ENCODE results near the gene SPTBN1. TPM values are rescaled to one million over a fixed set of nuclear protein-coding genes. Genes with fewer than 3 reads are reported as not detected.

Gene SPTBN1
- total RNA-seq, 2 donors from 2014 or later = 415 to 524 TPM

DNA sequence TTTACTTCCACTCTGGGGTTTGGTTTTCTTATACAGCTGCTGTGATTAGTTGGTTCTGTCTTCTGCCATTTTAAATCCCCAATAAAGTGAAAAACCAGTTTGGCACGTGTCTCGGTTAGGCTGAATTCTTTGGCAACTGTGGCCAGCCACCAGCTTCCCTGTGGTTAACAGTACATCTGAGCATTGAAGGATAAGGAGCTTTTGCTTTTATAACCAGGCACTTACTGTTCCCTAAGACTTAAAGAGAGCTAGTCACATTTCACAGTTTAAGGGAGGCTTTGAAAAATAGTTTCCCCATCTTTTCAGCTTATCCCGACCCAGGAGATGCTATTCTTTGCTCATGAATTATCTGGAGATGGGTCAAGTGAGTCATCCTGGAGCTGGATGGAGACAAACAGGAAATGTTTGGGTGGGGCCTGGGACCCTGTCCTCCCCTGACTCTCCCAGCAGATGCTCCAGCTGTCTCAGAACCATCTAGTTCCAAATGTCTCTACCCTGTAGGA is 210.1 kb downstream of the SPTBN1 start:
- ATAC-seq (ENCODE audit: insufficient number of reproducible peaks, low FRiP score, low read depth) (no peak), DNase-seq (ENCODE audit: low spot score) (no peak)
- H3K4me3 ChIP-seq = no peak overlapping the region
- no peaks in the 10 kb centered on the region for H3K27me3 ChIP-seq (replicated peaks; ENCODE audit: insufficient read depth)
- H3K36me3 ChIP-seq = peaks cover 31% of the 10 kb centered on the region
- H3K9me3 ChIP-seq = no peaks in the 10 kb centered on the region
- H3K27ac ChIP-seq = peak overlapping the region; percentile 58 to 65
- peaks cover 14 to 36% of the 10 kb centered on the region in 2 donors for H3K4me1 ChIP-seq (ENCODE audit: control insufficient read depth in 1 of 2, low read depth in 2 of 2)
- no peak for TF ChIP-seq CTCF (IDR thresholded peaks at IDR 0.05)

DNA sequence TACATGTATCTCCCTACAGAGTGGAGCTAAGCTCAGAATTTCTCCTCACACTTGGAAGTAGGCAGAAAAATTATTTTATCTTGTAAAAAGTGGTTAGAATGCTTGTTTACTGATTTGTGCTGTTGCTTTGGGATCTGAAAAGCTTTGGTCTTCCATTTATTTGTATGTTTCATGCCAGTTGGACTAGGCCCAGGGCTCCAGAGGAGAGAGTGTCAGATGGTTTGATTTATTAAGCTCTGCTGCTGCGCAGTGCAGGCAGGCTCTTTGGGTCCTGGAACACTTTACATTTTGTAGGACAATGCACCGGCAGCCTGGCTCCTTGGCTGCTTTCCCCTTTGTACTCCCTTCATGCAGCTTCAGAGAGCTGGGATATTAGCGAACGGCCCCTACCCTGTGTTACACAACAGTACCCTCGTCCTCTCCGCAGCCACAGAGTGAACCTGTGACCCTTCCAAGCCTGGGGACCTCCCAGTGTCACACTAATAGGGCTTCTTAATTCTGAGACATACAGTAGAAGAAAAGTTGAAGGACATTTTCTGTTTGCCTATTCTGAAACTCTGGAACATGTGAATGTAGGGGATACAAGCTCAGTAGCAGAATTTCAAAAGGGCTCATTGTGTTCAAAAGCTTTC is 210.6 kb downstream of the SPTBN1 start:
- no peak for TF ChIP-seq CTCF (IDR thresholded peaks at IDR 0.05)
- H3K27me3 ChIP-seq (replicated peaks; ENCODE audit: insufficient read depth) = no peaks in the 10 kb centered on the region
- H3K36me3 ChIP-seq = peaks cover 31% of the 10 kb centered on the region
- H3K9me3 ChIP-seq = no peaks in the 10 kb centered on the region
- H3K27ac ChIP-seq = peak overlapping the region; percentile 58 to 65
- DNase-seq (ENCODE audit: low spot score) (no peak), ATAC-seq (ENCODE audit: insufficient number of reproducible peaks, low FRiP score, low read depth) (no peak)
- H3K4me1 ChIP-seq (ENCODE audit: control insufficient read depth in 1 of 2, low read depth in 2 of 2) = peaks cover 14 to 36% of the 10 kb centered on the region in 2 donors
- H3K4me3 ChIP-seq = no peak overlapping the region

DNA sequence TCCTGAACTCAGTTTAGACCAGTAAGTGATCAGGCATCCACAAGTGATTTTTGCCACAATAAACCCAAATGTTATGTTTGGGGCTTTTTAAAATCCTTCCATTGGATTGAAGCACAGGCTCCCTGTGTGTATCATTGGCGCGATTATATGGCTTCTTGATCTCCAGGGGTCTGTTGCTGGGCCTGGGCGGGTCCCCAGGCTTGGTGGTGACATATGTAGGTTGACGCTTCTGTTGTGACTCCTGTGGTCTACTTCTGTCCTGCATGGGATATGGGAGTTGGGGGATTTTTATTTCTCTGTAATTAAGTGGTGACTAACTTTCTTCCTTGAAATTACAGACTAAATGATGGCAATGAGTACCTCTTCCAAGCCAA is 211.1 kb downstream of the SPTBN1 start:
- H3K36me3 ChIP-seq = peaks cover 31% of the 10 kb centered on the region
- ATAC-seq (ENCODE audit: insufficient number of reproducible peaks, low FRiP score, low read depth) (no peak), DNase-seq (ENCODE audit: low spot score) (no peak)

GRCh38 chr2:54667726-54668650 is 211.9 kb downstream of the SPTBN1 start:
- no peak for TF ChIP-seq CTCF (IDR thresholded peaks at IDR 0.05)
- H3K27me3 ChIP-seq (replicated peaks; ENCODE audit: insufficient read depth) = no peaks in the 10 kb centered on the region
- H3K9me3 ChIP-seq = no peaks in the 10 kb centered on the region
- no peak for DNase-seq (ENCODE audit: low spot score)
- peaks cover 25% of the 10 kb centered on the region for H3K36me3 ChIP-seq
- no peak for ATAC-seq (ENCODE audit: insufficient number of reproducible peaks, low FRiP score, low read depth)
- peaks cover 14 to 36% of the 10 kb centered on the region in 2 donors for H3K4me1 ChIP-seq (ENCODE audit: control insufficient read depth in 1 of 2, low read depth in 2 of 2)
- H3K27ac ChIP-seq = no peak overlapping the region
- no peak overlapping the region for H3K4me3 ChIP-seq

More for the DNA sequence above, 211.1 kb downstream of the SPTBN1 start:
- H3K4me1 ChIP-seq (ENCODE audit: control insufficient read depth in 1 of 2, low read depth in 2 of 2) = peaks cover 14 to 36% of the 10 kb centered on the region in 2 donors
- H3K27me3 ChIP-seq (replicated peaks; ENCODE audit: insufficient read depth) = no peaks in the 10 kb centered on the region
- no peak overlapping the region for H3K4me3 ChIP-seq
- no peak for TF ChIP-seq CTCF (IDR thresholded peaks at IDR 0.05)
- no peaks in the 10 kb centered on the region for H3K9me3 ChIP-seq
- peak overlapping the region; percentile 58 to 65 for H3K27ac ChIP-seq

- no peak overlapping the region for H3K4me3 ChIP-seq
- H3K4me1 ChIP-seq (ENCODE audit: control insufficient read depth in 1 of 2, low read depth in 2 of 2) = peaks cover 14 to 43% of the 10 kb centered on the region in 2 donors
- ATAC-seq (ENCODE audit: insufficient number of reproducible peaks, low FRiP score, low read depth) (no peak), DNase-seq (ENCODE audit: low spot score) (no peak)
- no peaks in the 10 kb centered on the region for H3K9me3 ChIP-seq
- TF ChIP-seq CTCF (IDR thresholded peaks at IDR 0.05) = no peak
- peaks cover 18% of the 10 kb centered on the region for H3K36me3 ChIP-seq
- no peak overlapping the region for H3K27ac ChIP-seq
- no peaks in the 10 kb centered on the region for H3K27me3 ChIP-seq (replicated peaks; ENCODE audit: insufficient read depth)
Measured at GRCh38 chr2:54668711-54669110, 212.6 kb downstream of the SPTBN1 start.
